ENCODE measurements around the gene CYBA.

GRCh38 chr16:88677721-88678120 lies 26.9 kb upstream of the CYBA start:
- TF ChIP-seq CTCF (IDR thresholded peaks at IDR 0.05) (no peak), POLR2A (IDR thresholded peaks at IDR 0.05) (no peak)
